GM20431 (cell line): ENCODE data around the gene SOX6.

Experiments used
- in situ Hi-C: fragments of 300-500 bp; cut with MseI, MboI; formaldehyde crosslinking; loops from one replicate; pipeline ENCODE4 v1.15.0; 2020; ENCODE audit warnings: low sequenced_read_pairs; ENCODE audit not compliant: unreplicated experiment

Gene SOX6

GRCh38 chr11:16326679-16327297 lies 29.6 kb downstream of the SOX6 start:
- in situ Hi-C loops, result no loop called here

- in situ Hi-C loops, result no loop called here
Measured at GRCh38 chr11:16322190-16322589, 34.2 kb downstream of the SOX6 start.

GRCh38 chr11:16321148-16321547 lies 35.2 kb downstream of the SOX6 start:
- in situ Hi-C loops, result no loop called here

GRCh38 chr11:16318320-16318719 lies 38.0 kb downstream of the SOX6 start:
- in situ Hi-C loops, result no loop called here

GRCh38 chr11:16317712-16318111 lies 38.6 kb downstream of the SOX6 start:
- in situ Hi-C loops, result no loop called here

- in situ Hi-C loops, result no loop called here
Measured at GRCh38 chr11:16313846-16314245, 42.5 kb downstream of the SOX6 start.

- in situ Hi-C loops, result no loop called here
Measured at GRCh38 chr11:16312233-16312765, 44.0 kb downstream of the SOX6 start.

- in situ Hi-C loops, result no loop called here
Measured at GRCh38 chr11:16311831-16312230, 44.5 kb downstream of the SOX6 start.

GRCh38 chr11:16310943-16311342 lies 45.4 kb downstream of the SOX6 start:
- in situ Hi-C loops, result no loop called here

GRCh38 chr11:16309226-16309625 lies 47.1 kb downstream of the SOX6 start:
- in situ Hi-C loops, result no loop called here

- in situ Hi-C loops, result no loop called here
Measured at GRCh38 chr11:16301462-16301861, 54.9 kb downstream of the SOX6 start.

GRCh38 chr11:16299884-16300782 lies 56.2 kb downstream of the SOX6 start:
- in situ Hi-C loops, result no loop called here

GRCh38 chr11:16299390-16299789 lies 57.0 kb downstream of the SOX6 start:
- in situ Hi-C loops, result no loop called here

- in situ Hi-C loops, result no loop called here
Measured at GRCh38 chr11:16297332-16297731, 59.0 kb downstream of the SOX6 start.

GRCh38 chr11:16296273-16296672 lies 60.1 kb downstream of the SOX6 start:
- in situ Hi-C loops, result no loop called here

GRCh38 chr11:16295592-16295991 lies 60.8 kb downstream of the SOX6 start:
- in situ Hi-C loops, result no loop called here

GRCh38 chr11:16293204-16293681 lies 63.1 kb downstream of the SOX6 start:
- in situ Hi-C loops, result no loop called here

GRCh38 chr11:16292167-16292859 lies 64.0 kb downstream of the SOX6 start:
- in situ Hi-C loops, result no loop called here

- in situ Hi-C loops, result no loop called here
Measured at GRCh38 chr11:16291729-16292128, 64.6 kb downstream of the SOX6 start.

- in situ Hi-C loops, result no loop called here
Measured at GRCh38 chr11:16289541-16289940, 66.8 kb downstream of the SOX6 start.
